HepG2 (cell line): Measurements from ENCODE around the gene FETUB. TPM values are rescaled to one million over a fixed set of nuclear protein-coding genes. Genes with fewer than 3 reads are reported as not detected.
A peak's percentile ranks its signal among the peaks of the same experiment; 100 is the strongest.

Experiments used
- ATF7 ChIP-seq, 2 experiments: fragments of 450-650 bp in 1 of 2; sonication (generic) in 1 of 2; formaldehyde crosslinking in 1 of 2; IDR thresholded peaks; 2 replicates each; pipeline versions ENCODE4 v1.4.0 to v1.6.1; 2016 to 2020; ENCODE audit warnings: antibody characterized with exemption in 1 of 2, mild to moderate bottlenecking in 1 of 2, missing genetic modification reagents in 1 of 2
- ATRX ChIP-seq: sonication (generic); formaldehyde crosslinking; IDR thresholded peaks from 2 replicates; pipeline ENCODE4 v1.4.0; 2020; ENCODE audit warnings: missing genetic modification reagents, borderline replicate concordance
- CBFB ChIP-seq: sonication (generic); formaldehyde crosslinking; IDR thresholded peaks from 2 replicates; pipeline ENCODE4 v1.4.0; 2020; ENCODE audit warnings: missing genetic modification reagents
- CC2D1A ChIP-seq: sonication (generic); formaldehyde crosslinking; IDR thresholded peaks from 2 replicates; pipeline ENCODE4 v1.8.1; 2023; ENCODE audit warnings: mild to moderate bottlenecking, missing genetic modification reagents
- KLF6 ChIP-seq: IDR thresholded peaks from 2 replicates; pipeline ENCODE4 v1.8.0; 2016; ENCODE audit warnings: missing biosample characterization, missing genetic modification reagents
- MAFF ChIP-seq: IDR thresholded peaks from 2 replicates; pipeline ENCODE4 v1.6.1; 2011; ENCODE audit warnings: low read depth, low read length, improper control_type of control experiment
- MYC ChIP-seq: sonication (generic); formaldehyde crosslinking; IDR thresholded peaks from 2 replicates; pipeline ENCODE4 v1.9.0; 2021; ENCODE audit warnings: missing genetic modification reagents, borderline replicate concordance
- MZF1 ChIP-seq: sonication (generic); formaldehyde crosslinking; IDR thresholded peaks from 2 replicates; pipeline ENCODE4 v1.8.1; 2023; ENCODE audit warnings: mild to moderate bottlenecking, missing genetic modification reagents, borderline replicate concordance
- PRMT3 ChIP-seq: sonication (generic); formaldehyde crosslinking; IDR thresholded peaks from 2 replicates; pipeline ENCODE4 v1.8.1; 2022; ENCODE audit warnings: low read depth, mild to moderate bottlenecking, moderate library complexity, missing genetic modification reagents, borderline replicate concordance
- SP2 ChIP-seq: sonication (generic); formaldehyde crosslinking; IDR thresholded peaks from 2 replicates; pipeline ENCODE4 v1.5.1; 2020; ENCODE audit warnings: mild to moderate bottlenecking, missing genetic modification reagents
- TCF12 ChIP-seq, 2 experiments: fragments of 450-650 bp in 1 of 2; sonication (generic) in 1 of 2; formaldehyde crosslinking in 1 of 2; IDR thresholded peaks; 2 replicates each; pipeline versions ENCODE4 v1.6.1 to v1.8.0; 2017 to 2022; ENCODE audit warnings: antibody characterized with exemption in 1 of 2, mild to moderate bottlenecking in 1 of 2, missing genetic modification reagents in 1 of 2, moderate library complexity in 1 of 2
- ZNF235 ChIP-seq: sonication (generic); formaldehyde crosslinking; IDR thresholded peaks from 2 replicates; pipeline ENCODE4 v1.8.1; 2023; ENCODE audit warnings: mild to moderate bottlenecking, missing genetic modification reagents, borderline replicate concordance
- ZNF367 ChIP-seq: sonication (generic); formaldehyde crosslinking; IDR thresholded peaks from 2 replicates; pipeline ENCODE4 v1.4.0; 2020; ENCODE audit warnings: missing genetic modification reagents, borderline replicate concordance
- polyA plus RNA-seq, 8 experiments: library from polyadenylated mRNA; depleted of rRNA in 3 of 8; stranded (reverse) in 7 of 8; unstranded in 1 of 8; fragments of >200 nt; fragmentation: Illumina TruSeq in 4 of 8; extraction: Trizol in 4 of 8; gene quantifications; 2 replicates each; pipeline versions ENCODE4 v1.2.1 to v1.2.3, GENCODE V29; 2011 to 2016; ENCODE audit warnings: low read depth in 4 of 8, missing spikeins in 1 of 8, mixed read lengths in 1 of 8; ENCODE audit not compliant: insufficient read depth in 1 of 8
- total RNA-seq, 5 experiments: library from RNA; depleted of rRNA; stranded (reverse); fragments of >200 nt; fragmentation: Illumina TruSeq; extraction: Trizol; gene quantifications; 2 replicates each; pipeline ENCODE4 v1.2.3, GENCODE V29; 2016; ENCODE audit warnings: low read depth in 1 of 5
- TF ChIP-seq, protein P1 (sequence below): sonication (generic); formaldehyde crosslinking; IDR thresholded peaks from 2 replicates; pipeline ENCODE4 v1.9.0; 2021; ENCODE audit warnings: mild to moderate bottlenecking, missing genetic modification reagents

The FETUB gene
- total and polyA plus RNA-seq, 2 of the 13 experiments (the other 11 are each of a cell fraction or from before 2014, with no cell fraction given) = 2.1 to 4.4 TPM

DNA sequence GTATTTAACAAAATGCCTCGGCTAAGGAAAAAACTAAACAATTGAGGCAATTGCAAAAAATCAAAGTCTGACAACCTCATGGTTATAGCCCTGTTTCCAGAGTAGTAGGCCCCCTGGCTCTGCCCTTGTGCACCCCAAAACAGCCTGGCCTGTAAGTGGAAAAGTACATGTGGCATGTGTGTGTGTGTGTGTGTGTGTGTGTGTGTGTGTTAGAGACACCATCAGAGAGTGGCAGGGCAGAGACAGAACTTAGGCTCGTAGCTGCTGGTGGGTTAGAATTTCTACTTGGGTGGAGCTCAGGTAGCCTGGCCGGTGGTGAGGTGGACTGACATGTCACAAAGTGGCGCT, 41.4 kb upstream of the FETUB start (continued):
- TF ChIP-seq ZNF235 (CRISPR knock-in tag) (no peak), MAFF (no peak), CC2D1A (CRISPR knock-in tag) (no peak), TCF12 (IDR thresholded peaks at IDR 0.05) (no peak), TCF12 (CRISPR knock-in tag; IDR thresholded peaks at IDR 0.05) (peak; percentile 22; the same call in 1 of the 2 replicates), ZNF367 (CRISPR knock-in tag) (no peak), PRMT3 (CRISPR knock-in tag) (peak; percentile 34; the same call in 1 of the 2 replicates), KLF6 (CRISPR knock-in tag) (no peak; the same call in 1 of the 2 replicates), CBFB (CRISPR knock-in tag) (no peak), MZF1 (no peak), SP2 (CRISPR knock-in tag) (no peak), ATRX (no peak), MYC (CRISPR knock-in tag) (0 out of 2 replicates have a peak, but pooled peaks have one; percentile 5), ATF7 (IDR thresholded peaks at IDR 0.05) (no peak), ATF7 (CRISPR knock-in tag; IDR thresholded peaks at IDR 0.05) (no peak; the same call in 1 of the 2 replicates)
- TF ChIP-seq, protein P1, sequence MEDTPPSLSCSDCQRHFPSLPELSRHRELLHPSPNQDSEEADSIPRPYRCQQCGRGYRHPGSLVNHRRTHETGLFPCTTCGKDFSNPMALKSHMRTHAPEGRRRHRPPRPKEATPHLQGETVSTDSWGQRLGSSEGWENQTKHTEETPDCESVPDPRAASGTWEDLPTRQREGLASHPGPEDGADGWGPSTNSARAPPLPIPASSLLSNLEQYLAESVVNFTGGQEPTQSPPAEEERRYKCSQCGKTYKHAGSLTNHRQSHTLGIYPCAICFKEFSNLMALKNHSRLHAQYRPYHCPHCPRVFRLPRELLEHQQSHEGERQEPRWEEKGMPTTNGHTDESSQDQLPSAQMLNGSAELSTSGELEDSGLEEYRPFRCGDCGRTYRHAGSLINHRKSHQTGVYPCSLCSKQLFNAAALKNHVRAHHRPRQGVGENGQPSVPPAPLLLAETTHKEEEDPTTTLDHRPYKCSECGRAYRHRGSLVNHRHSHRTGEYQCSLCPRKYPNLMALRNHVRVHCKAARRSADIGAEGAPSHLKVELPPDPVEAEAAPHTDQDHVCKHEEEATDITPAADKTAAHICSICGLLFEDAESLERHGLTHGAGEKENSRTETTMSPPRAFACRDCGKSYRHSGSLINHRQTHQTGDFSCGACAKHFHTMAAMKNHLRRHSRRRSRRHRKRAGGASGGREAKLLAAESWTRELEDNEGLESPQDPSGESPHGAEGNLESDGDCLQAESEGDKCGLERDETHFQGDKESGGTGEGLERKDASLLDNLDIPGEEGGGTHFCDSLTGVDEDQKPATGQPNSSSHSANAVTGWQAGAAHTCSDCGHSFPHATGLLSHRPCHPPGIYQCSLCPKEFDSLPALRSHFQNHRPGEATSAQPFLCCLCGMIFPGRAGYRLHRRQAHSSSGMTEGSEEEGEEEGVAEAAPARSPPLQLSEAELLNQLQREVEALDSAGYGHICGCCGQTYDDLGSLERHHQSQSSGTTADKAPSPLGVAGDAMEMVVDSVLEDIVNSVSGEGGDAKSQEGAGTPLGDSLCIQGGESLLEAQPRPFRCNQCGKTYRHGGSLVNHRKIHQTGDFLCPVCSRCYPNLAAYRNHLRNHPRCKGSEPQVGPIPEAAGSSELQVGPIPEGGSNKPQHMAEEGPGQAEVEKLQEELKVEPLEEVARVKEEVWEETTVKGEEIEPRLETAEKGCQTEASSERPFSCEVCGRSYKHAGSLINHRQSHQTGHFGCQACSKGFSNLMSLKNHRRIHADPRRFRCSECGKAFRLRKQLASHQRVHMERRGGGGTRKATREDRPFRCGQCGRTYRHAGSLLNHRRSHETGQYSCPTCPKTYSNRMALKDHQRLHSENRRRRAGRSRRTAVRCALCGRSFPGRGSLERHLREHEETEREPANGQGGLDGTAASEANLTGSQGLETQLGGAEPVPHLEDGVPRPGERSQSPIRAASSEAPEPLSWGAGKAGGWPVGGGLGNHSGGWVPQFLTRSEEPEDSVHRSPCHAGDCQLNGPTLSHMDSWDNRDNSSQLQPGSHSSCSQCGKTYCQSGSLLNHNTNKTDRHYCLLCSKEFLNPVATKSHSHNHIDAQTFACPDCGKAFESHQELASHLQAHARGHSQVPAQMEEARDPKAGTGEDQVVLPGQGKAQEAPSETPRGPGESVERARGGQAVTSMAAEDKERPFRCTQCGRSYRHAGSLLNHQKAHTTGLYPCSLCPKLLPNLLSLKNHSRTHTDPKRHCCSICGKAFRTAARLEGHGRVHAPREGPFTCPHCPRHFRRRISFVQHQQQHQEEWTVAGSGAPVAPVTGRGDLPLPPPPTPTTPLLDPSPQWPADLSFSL = peak; percentile 73; the same call in 1 of the 2 replicates
